Uterus (tissue), 2 donors: Measurements from ENCODE around the gene AHCYL2.

ENCODE experiments used
- CTCF ChIP-seq, 4 experiments: fragments of 200-600 bp in 2 of 4; fragments of 450-650 bp in 2 of 4; sonication (generic) in 2 of 4; IDR thresholded peaks; one replicate each; pipeline ENCODE4 v1.5.1; 2016 to 2019; ENCODE audit warnings: antibody characterized with exemption in 4 of 4, mild to moderate bottlenecking in 2 of 4, moderate library complexity in 1 of 4
- POLR2A ChIP-seq, 2 donors: fragments of 450-650 bp; IDR thresholded peaks; one replicate each; pipeline ENCODE4 v1.6.1; 2016; ENCODE audit warnings: antibody characterized with exemption in 2 of 2, mild to moderate bottlenecking in 1 of 2, moderate library complexity in 1 of 2

- TF ChIP-seq POLR2A (IDR thresholded peaks at IDR 0.05) = no peak
- TF ChIP-seq CTCF (IDR thresholded peaks at IDR 0.05) = no peak
These were observed 30.9 kb upstream of the AHCYL2 start for GRCh38 chr7:129193892-129194291.
